H9 (cell line): ENCODE measurements around the gene YIPF2. TPM values are rescaled to one million over a fixed set of nuclear protein-coding genes. Genes with fewer than 3 reads are reported as not detected.

Experiments
- DNase-seq: peaks from one replicate; pipeline ENCODE4 v3.0.0-alpha.2; 2017
- H2AFZ ChIP-seq: one replicate; pipeline ENCODE4 v1.6.1; 2013; ENCODE audit warnings: mild to moderate bottlenecking, low read length, control low read depth, moderate library complexity
- H2AK5ac ChIP-seq: 2 replicates; pipeline ENCODE4 v1.6.1; 2013; ENCODE audit warnings: low read length, control low read depth, mixed read lengths; ENCODE audit not compliant: insufficient read length
- H2BK120ac ChIP-seq: one replicate; pipeline ENCODE4 v1.6.1; 2013; ENCODE audit warnings: low read depth, mild to moderate bottlenecking, low read length, control low read depth, inconsistent platforms; ENCODE audit not compliant: poor library complexity, severe bottlenecking
- H2BK12ac ChIP-seq: 2 replicates; pipeline ENCODE4 v1.6.1; 2013; ENCODE audit warnings: low read length, control low read depth, mixed read lengths, low read depth; ENCODE audit not compliant: insufficient read length
- H2BK15ac ChIP-seq: 2 replicates; pipeline ENCODE4 v1.6.1; 2013; ENCODE audit warnings: low read depth, low read length, control low read depth
- H2BK20ac ChIP-seq: one replicate; pipeline ENCODE4 v1.6.1; 2013; ENCODE audit warnings: low read depth, mild to moderate bottlenecking, low read length, control low read depth, inconsistent platforms; ENCODE audit not compliant: poor library complexity, severe bottlenecking
- H2BK5ac ChIP-seq: 2 replicates; pipeline ENCODE4 v1.6.1; 2013; ENCODE audit warnings: low read length, control low read depth, mixed read lengths; ENCODE audit not compliant: insufficient read length
- H3K14ac ChIP-seq: 2 replicates; pipeline ENCODE4 v1.6.1; 2013; ENCODE audit warnings: low read length, control low read depth; ENCODE audit not compliant: insufficient read depth
- H3K18ac ChIP-seq: 2 replicates; pipeline ENCODE4 v1.6.1; 2013; ENCODE audit warnings: low read depth, mild to moderate bottlenecking, mixed read lengths, low read length, control low read depth; ENCODE audit not compliant: insufficient read length
- H3K23ac ChIP-seq: 2 replicates; pipeline ENCODE4 v1.6.1; 2013; ENCODE audit warnings: low read length, control low read depth, mixed read lengths, low read depth; ENCODE audit not compliant: insufficient read length
- H3K23me2 ChIP-seq: 2 replicates; pipeline ENCODE4 v1.6.1; 2013; ENCODE audit warnings: low read depth, mild to moderate bottlenecking, mixed read lengths, low read length, control low read depth; ENCODE audit not compliant: insufficient read length, poor library complexity, severe bottlenecking
- H3K27ac ChIP-seq: 2 replicates; pipeline ENCODE4 v1.5.1; 2013; ENCODE audit warnings: low read length, control low read depth, mixed read lengths, low read depth; ENCODE audit not compliant: insufficient read length
- H3K27me3 ChIP-seq: 2 replicates; pipeline ENCODE4 v1.6.1; 2013; ENCODE audit warnings: low read length, control low read depth, inconsistent platforms; ENCODE audit not compliant: insufficient read depth
- H3K4ac ChIP-seq: 2 replicates; pipeline ENCODE4 v1.6.1; 2013; ENCODE audit warnings: low read depth, mild to moderate bottlenecking, control low read depth, inconsistent platforms, low read length, moderate library complexity
- H3K4me1 ChIP-seq: 2 replicates; pipeline ENCODE4 v1.6.1; 2013; ENCODE audit warnings: low read length, control low read depth, inconsistent platforms; ENCODE audit not compliant: insufficient read depth
- H3K4me2 ChIP-seq: 2 replicates; pipeline ENCODE4 v1.6.1; 2013; ENCODE audit warnings: low read length, control low read depth, mixed read lengths; ENCODE audit not compliant: insufficient read length, insufficient read depth
- H3K56ac ChIP-seq: 2 replicates; pipeline ENCODE4 v1.6.1; 2013; ENCODE audit warnings: low read depth, mild to moderate bottlenecking, mixed read lengths, low read length, control low read depth; ENCODE audit not compliant: insufficient read length
- H3K79me1 ChIP-seq: 2 replicates; pipeline ENCODE4 v1.6.1; 2013; ENCODE audit warnings: low read depth, mild to moderate bottlenecking, moderate library complexity, low read length, control low read depth, inconsistent platforms; ENCODE audit not compliant: insufficient read depth, poor library complexity, severe bottlenecking
- H3K79me2 ChIP-seq: 2 replicates; pipeline ENCODE4 v1.6.1; 2013; ENCODE audit warnings: low read length, control low read depth, inconsistent platforms; ENCODE audit not compliant: insufficient read depth
- H3K9ac ChIP-seq: 2 replicates; pipeline ENCODE4 v1.6.1; 2013; ENCODE audit warnings: low read length, control low read depth, mixed read lengths; ENCODE audit not compliant: insufficient read length; ENCODE audit errors: extremely low read depth
- H3K9me3 ChIP-seq: one replicate; pipeline ENCODE4 v1.6.1; 2013; ENCODE audit warnings: low read depth, low read length, inconsistent platforms; ENCODE audit not compliant: control insufficient read depth
- H3T11ph ChIP-seq: one replicate; pipeline ENCODE4 v1.6.1; 2013; ENCODE audit warnings: mild to moderate bottlenecking, low read length, control low read depth, inconsistent platforms
- H4K20me1 ChIP-seq: one replicate; pipeline ENCODE4 v1.6.1; 2013; ENCODE audit not compliant: control insufficient read depth, insufficient read length, insufficient read depth
- H4K5ac ChIP-seq: 2 replicates; pipeline ENCODE4 v1.6.1; 2013; ENCODE audit warnings: low read depth, mild to moderate bottlenecking, mixed read lengths, low read length, control low read depth; ENCODE audit not compliant: insufficient read length
- H4K8ac ChIP-seq: replicated peaks from 2 replicates; pipeline ENCODE4 v1.6.1; 2013; ENCODE audit warnings: low read length, control low read depth, mixed read lengths, low read depth; ENCODE audit not compliant: insufficient read length
- H4K91ac ChIP-seq: 2 replicates; pipeline ENCODE4 v1.6.1; 2013; ENCODE audit warnings: low read depth, mild to moderate bottlenecking, moderate library complexity, mixed read lengths, low read length, control low read depth; ENCODE audit not compliant: insufficient read length
- H3K27ac Mint-ChIP-seq, 3 experiments: 2 replicates in 2 of 3; 3 replicates in 1 of 3; pipeline ENCODE4 v1.8.0; 2020 to 2021; ENCODE audit warnings: mixed read lengths in 3 of 3, mild to moderate bottlenecking in 1 of 3, moderate library complexity in 1 of 3
- H3K27me3 Mint-ChIP-seq: 2 replicates; pipeline ENCODE4 v1.8.0; 2021; ENCODE audit warnings: low read depth, mild to moderate bottlenecking, moderate library complexity, mixed read lengths
- H3K36me3 Mint-ChIP-seq, 3 experiments: 2 replicates in 2 of 3; 3 replicates in 1 of 3; pipeline ENCODE4 v1.8.0; 2020 to 2021; ENCODE audit warnings: low read depth in 3 of 3, mixed read lengths in 3 of 3; ENCODE audit not compliant: insufficient read depth in 1 of 3
- H3K4me1 Mint-ChIP-seq, 2 experiments: 2 replicates each; pipeline ENCODE4 v1.8.0; 2020; ENCODE audit warnings: mixed read lengths in 2 of 2
- H3K4me3 Mint-ChIP-seq, 2 experiments: 2 replicates in 1 of 2; 3 replicates in 1 of 2; pipeline ENCODE4 v1.8.0; 2020 to 2021; ENCODE audit warnings: mild to moderate bottlenecking in 2 of 2, mixed read lengths in 2 of 2, moderate library complexity in 1 of 2
- H3K9me3 Mint-ChIP-seq, 2 experiments: 2 replicates in 1 of 2; 3 replicates in 1 of 2; pipeline ENCODE4 v1.8.0; 2020; ENCODE audit warnings: mild to moderate bottlenecking in 2 of 2, mixed read lengths in 2 of 2, moderate library complexity in 1 of 2
- WGBS: extraction: QIAGEN DNeasy Blood & Tissue Kit; methylation state at CpG from one replicate; pipeline ENCODE4 v1.1.7; 2013; ENCODE audit warnings: missing lambda C conversion rate, low lambda C conversion rate, mixed read lengths; ENCODE audit not compliant: insufficient read length; ENCODE audit errors: extremely low coverage; 5-methylcytosine and 5-hydroxymethylcytosine counted together
- total RNA-seq: library from RNA; stranded (reverse); gene quantifications from 2 replicates; pipeline ENCODE4 v1.2.1, GENCODE V29; 2021
- TF ChIP-seq, protein P1 (sequence below): fragments of 200-600 bp; sonication (generic); conservative IDR thresholded peaks from 3 replicates; pipeline ENCODE4 v1.8.0; 2021; ENCODE audit warnings: antibody characterized with exemption, mild to moderate bottlenecking

The YIPF2 gene
- total RNA-seq, 1 experiment from 2014 or later, result 58.2 TPM

DNA sequence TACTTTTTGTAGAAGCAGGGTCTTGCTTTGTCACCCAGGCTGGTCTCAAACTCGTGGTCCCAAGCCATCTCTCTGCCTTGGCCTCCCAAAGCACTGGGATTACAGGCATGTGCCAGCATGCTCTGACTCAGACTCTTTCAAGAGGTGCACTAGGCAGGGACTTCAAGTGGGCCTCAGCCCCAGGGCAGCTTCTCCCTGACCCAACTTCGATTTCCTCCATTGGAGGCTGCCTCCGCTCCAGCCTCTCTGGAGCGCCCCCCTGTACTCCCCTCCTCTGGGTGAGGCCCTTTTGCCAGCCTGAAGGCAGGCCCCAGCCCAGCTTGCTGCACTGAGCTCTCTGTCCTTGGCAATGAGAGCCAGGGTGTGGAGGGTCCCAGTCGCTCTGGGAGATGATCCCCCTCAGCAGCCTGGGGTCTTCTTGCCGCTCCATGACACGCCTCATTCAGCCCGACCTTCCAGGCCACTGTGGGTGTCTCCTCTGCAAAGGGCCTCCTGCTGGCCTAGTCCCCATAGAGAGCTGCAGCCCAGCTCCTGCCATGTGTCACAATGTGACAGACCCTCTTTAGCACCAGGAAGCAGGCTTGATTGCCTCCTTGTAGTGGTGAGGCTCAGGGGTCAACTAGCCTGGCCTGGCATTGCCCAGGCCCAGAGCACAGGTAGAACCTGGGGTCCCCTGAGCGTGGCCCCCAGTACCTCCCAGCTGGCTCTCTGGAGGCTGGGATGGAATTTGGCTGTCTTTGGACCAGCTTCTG, 40.6 kb downstream of the YIPF2 start:
- H3K4me1 ChIP-seq, result peaks cover 17% of the 10 kb centered on the region; the same call in 1 of the 2 replicates
- H2AK5ac ChIP-seq, result no peak overlapping the region
- no peak overlapping the region for H3K56ac ChIP-seq
- no peaks in the 10 kb centered on the region for H3K9me3 ChIP-seq
- no peak overlapping the region for H3K4me2 ChIP-seq
- H4K20me1 ChIP-seq, result no peaks in the 10 kb centered on the region
- peaks cover 17% of the 10 kb centered on the region; the same call in 1 of the 2 replicates for H3K79me2 ChIP-seq
- Mint-ChIP-seq H3K9me3 (no peaks in the 10 kb centered on the region), H3K4me1 (peaks cover 52 to 67% of the 10 kb centered on the region in 2 experiments), H3K36me3 (peaks cover 0 to 3% (median 0%) of the 10 kb centered on the region in 3 experiments; a peak in 2 of 7 replicates), H3K27ac (peak overlapping the region; percentile 58 to 97 (median 94)), H3K27me3 (no peaks in the 10 kb centered on the region), H3K4me3 (peak overlapping the region; percentile 21 to 63)
- no CpG with 5 or more reads among the region's 9 CpGs for WGBS
- no peak overlapping the region for H2BK20ac ChIP-seq
- no peak overlapping the region for H2BK120ac ChIP-seq
- no peak overlapping the region for H3K4ac ChIP-seq
- H4K91ac ChIP-seq, result no peak overlapping the region
- no peak overlapping the region for H4K5ac ChIP-seq
- H3K23me2 ChIP-seq, result no peaks in the 10 kb centered on the region
- H2BK12ac ChIP-seq, result no peak overlapping the region
- no peaks in the 10 kb centered on the region for H3K27me3 ChIP-seq
- H2BK15ac ChIP-seq, result no peak overlapping the region
- peak overlapping the region; percentile 25 for H3K18ac ChIP-seq
- H3K23ac ChIP-seq, result no peak overlapping the region
- H2AFZ ChIP-seq, result no peak overlapping the region
- no peak overlapping the region for H3T11ph ChIP-seq
- peak overlapping the region; percentile 4; the same call in 1 of the 2 replicates for H3K14ac ChIP-seq
- peak; percentile 31 for DNase-seq
- no peaks in the 10 kb centered on the region for H3K79me1 ChIP-seq
- H4K8ac ChIP-seq, result no peak overlapping the region
- no peak overlapping the region for H2BK5ac ChIP-seq
- H3K27ac ChIP-seq, result no peak overlapping the region
- H3K9ac ChIP-seq, result no peak overlapping the region
- TF ChIP-seq, protein P1, sequence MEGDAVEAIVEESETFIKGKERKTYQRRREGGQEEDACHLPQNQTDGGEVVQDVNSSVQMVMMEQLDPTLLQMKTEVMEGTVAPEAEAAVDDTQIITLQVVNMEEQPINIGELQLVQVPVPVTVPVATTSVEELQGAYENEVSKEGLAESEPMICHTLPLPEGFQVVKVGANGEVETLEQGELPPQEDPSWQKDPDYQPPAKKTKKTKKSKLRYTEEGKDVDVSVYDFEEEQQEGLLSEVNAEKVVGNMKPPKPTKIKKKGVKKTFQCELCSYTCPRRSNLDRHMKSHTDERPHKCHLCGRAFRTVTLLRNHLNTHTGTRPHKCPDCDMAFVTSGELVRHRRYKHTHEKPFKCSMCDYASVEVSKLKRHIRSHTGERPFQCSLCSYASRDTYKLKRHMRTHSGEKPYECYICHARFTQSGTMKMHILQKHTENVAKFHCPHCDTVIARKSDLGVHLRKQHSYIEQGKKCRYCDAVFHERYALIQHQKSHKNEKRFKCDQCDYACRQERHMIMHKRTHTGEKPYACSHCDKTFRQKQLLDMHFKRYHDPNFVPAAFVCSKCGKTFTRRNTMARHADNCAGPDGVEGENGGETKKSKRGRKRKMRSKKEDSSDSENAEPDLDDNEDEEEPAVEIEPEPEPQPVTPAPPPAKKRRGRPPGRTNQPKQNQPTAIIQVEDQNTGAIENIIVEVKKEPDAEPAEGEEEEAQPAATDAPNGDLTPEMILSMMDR, result no peak
